Measurements from ENCODE around the gene SRP14. TPM values are rescaled to one million over a fixed set of nuclear protein-coding genes. Genes with fewer than 3 reads are reported as not detected.

Gene SRP14
- total RNA-seq, 2 experiments from 2014 or later, result 124 to 157 TPM

DNA sequence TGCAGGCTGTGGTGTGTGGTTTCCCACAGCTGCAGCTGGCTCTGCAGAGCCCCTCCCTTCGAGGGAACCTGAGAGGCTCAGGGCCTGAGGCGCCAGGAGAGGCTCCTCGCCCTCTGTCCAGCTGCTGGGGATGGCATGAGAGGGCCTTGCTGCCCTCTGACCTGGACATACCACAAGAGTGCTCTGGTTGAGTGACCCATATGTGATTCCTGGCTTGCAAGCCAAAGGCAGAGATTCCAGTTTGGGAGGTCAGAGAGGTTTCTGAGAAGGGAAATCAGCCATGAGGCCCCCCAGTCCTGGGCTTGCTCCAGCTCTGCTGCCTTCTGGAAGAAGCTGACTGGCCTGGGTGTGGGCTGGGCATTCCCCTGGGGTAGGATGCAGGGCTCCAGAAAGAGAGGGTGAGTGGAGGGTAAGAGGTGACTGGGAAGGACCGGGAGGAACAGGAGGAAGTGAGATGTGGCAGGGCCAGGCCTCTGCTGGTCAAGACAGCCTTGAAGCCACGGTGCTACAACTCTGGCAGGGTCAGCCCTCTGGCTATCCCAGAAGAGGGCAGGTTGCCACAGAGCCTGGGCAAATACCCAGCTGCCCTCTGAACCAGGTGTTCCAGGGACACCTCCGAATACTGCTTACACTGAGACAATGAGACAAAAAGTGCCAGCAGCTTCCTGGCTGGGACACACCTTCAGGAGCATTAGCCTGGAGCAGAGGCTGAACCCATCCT lies 16.0 kb upstream of the SRP14 start:
- intact Hi-C loops (cut with DNase I, micrococcal nuclease), result no loop called here
- CTCF ChIA-PET, result interaction anchor here (0.5 to 2.1 kb wide), 6 partner anchors 7 to 280 kb away, joined by 3 to 11 read pairs (median 4); no protein-coding TSS in a partner anchor
- no peak overlapping the region for H3K4me3 Mint-ChIP-seq
- no peaks in the 10 kb centered on the region for H3K9me3 Mint-ChIP-seq (ENCODE audit: low read depth)
- POLR2A ChIA-PET, result no interaction called here
- DNase-seq (peak; percentile 68), ATAC-seq (peak; percentile 42)
- peaks cover 70% of the 10 kb centered on the region for H3K4me1 Mint-ChIP-seq
- H3K27ac Mint-ChIP-seq, result peak overlapping the region; percentile 74
- peaks cover 2% of the 10 kb centered on the region for H3K36me3 Mint-ChIP-seq (ENCODE audit: low read depth)
- H3K27me3 Mint-ChIP-seq, result no peaks in the 10 kb centered on the region

DNA sequence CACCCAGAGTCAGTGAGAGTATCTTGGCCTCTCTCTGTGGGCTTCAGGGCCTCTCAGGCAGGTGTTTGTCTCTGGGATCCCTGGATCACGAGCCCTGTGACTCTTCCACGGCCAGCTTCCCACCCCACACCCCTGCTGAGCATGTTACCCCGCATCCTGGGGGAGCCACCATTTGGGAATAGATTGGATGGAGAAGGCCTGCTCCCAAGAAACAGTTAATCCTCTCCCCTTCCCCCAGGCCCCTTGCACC lies 15.5 kb upstream of the SRP14 start:
- Mint-ChIP-seq H3K4me1 (peaks cover 74% of the 10 kb centered on the region), H3K27ac (peak overlapping the region; percentile 43), H3K4me3 (no peak overlapping the region), H3K27me3 (no peaks in the 10 kb centered on the region), H3K9me3 (ENCODE audit: low read depth) (no peaks in the 10 kb centered on the region), H3K36me3 (ENCODE audit: low read depth) (peaks cover 2% of the 10 kb centered on the region)
- ChIA-PET POLR2A (no interaction called here), CTCF (interaction anchor here (0.5 to 2.1 kb wide), 4 partner anchors 9 to 266 kb away, joined by 3 to 11 read pairs (median 4); no protein-coding TSS in a partner anchor)
- DNase-seq (no peak), ATAC-seq (no peak)
- intact Hi-C loops (cut with DNase I, micrococcal nuclease), result no loop called here

DNA sequence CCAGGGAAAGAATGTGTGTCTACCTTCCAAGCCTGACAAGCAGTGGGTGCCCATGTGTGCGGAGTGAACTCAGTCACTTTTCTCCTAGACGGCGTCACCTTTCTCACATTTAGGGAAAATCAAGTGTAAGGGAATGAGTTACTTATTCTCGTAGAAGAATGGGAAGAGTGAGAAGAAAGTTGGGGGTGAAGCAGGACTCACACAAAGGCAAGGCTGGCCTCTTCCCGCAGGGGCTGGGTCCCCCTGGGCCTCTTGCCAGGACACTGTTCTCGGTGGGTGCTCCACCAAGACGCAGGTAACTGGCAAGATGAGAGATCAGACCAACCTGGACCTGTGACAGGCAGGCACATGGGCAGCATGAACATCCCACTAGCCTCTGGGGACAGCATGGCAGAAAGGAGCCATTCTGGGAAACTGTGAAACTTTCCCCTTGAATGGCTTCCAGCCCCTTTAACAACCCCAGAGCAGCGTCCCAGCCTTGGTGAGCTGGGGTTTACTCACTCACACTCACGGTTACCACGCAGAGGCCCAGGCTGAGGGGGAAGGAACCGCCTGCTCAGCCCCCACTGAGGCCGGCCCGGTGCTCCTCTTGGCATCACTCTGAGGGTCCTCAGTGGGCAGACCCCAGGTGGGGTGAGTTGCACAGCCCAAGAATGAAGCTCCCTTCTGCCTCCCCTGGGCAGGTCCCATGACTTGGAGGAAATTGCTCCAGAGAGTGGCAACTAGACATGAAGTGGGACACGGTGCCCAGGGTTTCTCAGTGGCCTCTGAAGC lies 15.0 kb upstream of the SRP14 start:
- POLR2A ChIA-PET, result no interaction called here
- Mint-ChIP-seq H3K9me3 (ENCODE audit: low read depth) (no peaks in the 10 kb centered on the region), H3K36me3 (ENCODE audit: low read depth) (peaks cover 2% of the 10 kb centered on the region), H3K4me1 (peaks cover 77% of the 10 kb centered on the region), H3K27ac (peak overlapping the region; percentile 43), H3K27me3 (no peaks in the 10 kb centered on the region), H3K4me3 (no peak overlapping the region)
- DNase-seq (peak; percentile 65), ATAC-seq (peak; percentile 68)
- intact Hi-C loops (cut with DNase I, micrococcal nuclease), result no loop called here
- CTCF ChIA-PET, result interaction anchor here (0.5 to 1.2 kb wide), 4 partner anchors 8 to 265 kb away, joined by 3 to 5 read pairs (median 3); no protein-coding TSS in a partner anchor

DNA sequence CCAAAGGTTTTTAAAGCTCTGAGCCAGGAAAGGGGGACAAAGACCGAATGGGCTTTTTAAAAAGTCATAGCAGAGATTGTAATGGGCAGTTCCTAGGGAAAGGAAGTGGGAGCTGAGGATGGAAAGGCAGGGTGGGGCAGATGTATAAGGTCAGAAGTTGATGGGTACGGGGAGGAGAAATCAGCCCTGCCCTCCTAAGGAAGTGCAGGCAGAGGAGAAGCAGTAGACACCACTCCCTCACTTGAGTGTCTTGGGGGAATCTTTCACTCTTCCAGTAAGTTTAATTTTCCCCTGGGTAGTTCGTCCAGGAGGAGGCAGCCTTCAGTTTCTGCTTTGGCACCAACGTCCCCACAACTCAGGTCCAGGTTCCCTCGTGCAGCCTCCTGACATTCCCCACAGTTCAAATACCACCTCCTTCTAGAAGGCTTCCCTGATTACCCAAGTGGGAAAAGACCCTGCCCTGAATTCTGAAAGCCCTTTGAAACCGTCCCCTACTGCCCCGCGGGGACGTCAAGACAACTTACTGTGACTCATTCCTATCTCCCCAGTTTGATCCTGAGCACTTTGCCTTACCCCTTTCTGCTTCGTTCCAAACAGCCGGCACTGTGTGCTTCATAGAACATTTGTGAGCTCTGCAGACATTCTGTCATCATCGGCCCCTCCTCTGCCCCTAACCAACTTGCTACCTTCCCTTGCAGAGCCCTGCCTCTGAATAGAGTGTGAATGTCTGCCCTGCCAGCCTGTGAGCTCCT lies 14.3 kb upstream of the SRP14 start:
- Mint-ChIP-seq H3K4me3 (no peak overlapping the region), H3K4me1 (peaks cover 77% of the 10 kb centered on the region), H3K27ac (peak overlapping the region; percentile 32), H3K36me3 (ENCODE audit: low read depth) (peaks cover 2% of the 10 kb centered on the region), H3K27me3 (no peaks in the 10 kb centered on the region), H3K9me3 (ENCODE audit: low read depth) (no peaks in the 10 kb centered on the region)
- ChIA-PET CTCF (interaction anchor here (0.7 to 1.6 kb wide), 4 partner anchors 7 to 221 kb away, joined by 3 to 7 read pairs (median 6); no protein-coding TSS in a partner anchor), POLR2A (interaction anchor here (1.7 kb wide), 1 partner anchor 43 kb away, joined by 3 read pairs; no protein-coding TSS in a partner anchor)
- ATAC-seq (no peak), DNase-seq (no peak)
- intact Hi-C loops (cut with DNase I, micrococcal nuclease), result no loop called here

DNA sequence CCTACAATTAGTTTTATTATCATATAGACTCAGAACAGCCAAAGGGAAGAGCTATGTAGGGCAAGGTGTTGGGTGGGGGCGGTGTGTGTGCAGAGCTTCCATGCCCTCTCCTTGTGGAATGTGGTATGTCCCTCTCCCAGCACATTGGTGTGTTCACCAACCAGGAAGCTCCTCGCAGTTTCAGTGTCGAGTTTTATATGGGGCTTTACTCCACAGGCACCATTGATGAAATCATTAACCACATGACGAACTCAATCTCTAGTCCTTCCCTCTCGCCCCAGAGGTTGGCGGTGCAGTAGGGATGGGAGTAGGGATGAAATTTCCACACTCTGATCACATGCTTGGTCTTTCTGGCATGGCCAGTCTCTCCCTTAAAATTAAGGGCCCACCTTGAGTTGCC lies 13.6 kb upstream of the SRP14 start:
- H3K36me3 Mint-ChIP-seq (ENCODE audit: low read depth), result peaks cover 4% of the 10 kb centered on the region
- H3K4me1 Mint-ChIP-seq, result peaks cover 78% of the 10 kb centered on the region
- H3K27ac Mint-ChIP-seq, result no peak overlapping the region
- H3K4me3 Mint-ChIP-seq, result no peak overlapping the region
- ChIA-PET POLR2A (interaction anchor here (1.7 kb wide), 1 partner anchor 44 kb away, joined by 3 read pairs; no protein-coding TSS in a partner anchor), CTCF (interaction anchor here (0.6 to 1.6 kb wide), 4 partner anchors 52 to 297 kb away, joined by 4 to 7 read pairs (median 6); no protein-coding TSS in a partner anchor)
- H3K9me3 Mint-ChIP-seq (ENCODE audit: low read depth), result no peaks in the 10 kb centered on the region
- no peak for DNase-seq
- no peak for ATAC-seq
- intact Hi-C loops (cut with DNase I, micrococcal nuclease), result no loop called here
- H3K27me3 Mint-ChIP-seq, result no peaks in the 10 kb centered on the region

DNA sequence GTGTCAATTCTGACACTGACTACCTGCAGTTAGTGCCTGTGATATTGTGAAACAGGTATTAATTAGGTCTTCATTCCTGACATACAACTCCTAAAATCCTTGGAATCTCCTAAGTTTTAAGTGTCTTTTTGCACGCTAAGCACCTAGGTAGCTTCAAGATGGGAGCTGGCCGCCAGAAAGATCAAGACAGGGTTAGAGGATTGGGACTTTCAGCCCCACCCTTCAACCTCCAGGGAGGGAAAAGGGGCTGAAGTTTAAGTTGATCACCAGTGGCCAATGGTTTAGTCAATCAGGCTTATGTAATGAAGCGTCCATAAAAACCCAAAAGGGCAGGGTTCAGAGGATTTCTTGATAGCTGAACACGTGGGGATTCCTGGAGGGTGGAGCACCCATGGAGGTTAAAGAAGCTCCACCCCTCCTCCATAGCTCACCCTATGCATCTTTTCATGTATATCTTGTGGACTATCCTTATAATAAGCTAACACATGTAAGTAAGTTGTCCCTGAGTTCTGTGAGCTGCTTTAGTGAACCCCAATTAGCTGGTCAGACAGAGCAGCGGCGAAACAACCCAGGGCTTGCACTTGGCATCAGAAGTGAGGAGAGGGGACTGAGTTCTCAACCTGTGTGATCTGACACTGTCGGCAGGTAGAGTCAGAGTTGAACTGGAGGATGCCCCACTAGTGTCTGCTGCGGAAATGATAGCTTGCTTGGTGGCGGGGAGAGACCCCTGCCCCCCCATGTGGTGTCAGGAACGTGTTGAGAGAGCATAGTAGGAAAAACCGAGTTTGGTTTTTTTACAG lies 12.8 kb upstream of the SRP14 start:
- ChIA-PET CTCF (interaction anchor here (0.6 to 1.6 kb wide), 7 partner anchors 46 to 298 kb away, joined by 3 to 7 read pairs (median 4); no protein-coding TSS in a partner anchor), POLR2A (interaction anchor here (1.7 kb wide), 1 partner anchor 45 kb away, joined by 3 read pairs; no protein-coding TSS in a partner anchor)
- no peak overlapping the region for H3K4me3 Mint-ChIP-seq
- intact Hi-C loops (cut with DNase I, micrococcal nuclease), result no loop called here
- H3K27ac Mint-ChIP-seq, result peak overlapping the region; percentile 13
- H3K36me3 Mint-ChIP-seq (ENCODE audit: low read depth), result peaks cover 4% of the 10 kb centered on the region
- ATAC-seq, result no peak
- DNase-seq, result no peak
- no peaks in the 10 kb centered on the region for H3K9me3 Mint-ChIP-seq (ENCODE audit: low read depth)
- H3K27me3 Mint-ChIP-seq, result no peaks in the 10 kb centered on the region
- H3K4me1 Mint-ChIP-seq, result peaks cover 86% of the 10 kb centered on the region

DNA sequence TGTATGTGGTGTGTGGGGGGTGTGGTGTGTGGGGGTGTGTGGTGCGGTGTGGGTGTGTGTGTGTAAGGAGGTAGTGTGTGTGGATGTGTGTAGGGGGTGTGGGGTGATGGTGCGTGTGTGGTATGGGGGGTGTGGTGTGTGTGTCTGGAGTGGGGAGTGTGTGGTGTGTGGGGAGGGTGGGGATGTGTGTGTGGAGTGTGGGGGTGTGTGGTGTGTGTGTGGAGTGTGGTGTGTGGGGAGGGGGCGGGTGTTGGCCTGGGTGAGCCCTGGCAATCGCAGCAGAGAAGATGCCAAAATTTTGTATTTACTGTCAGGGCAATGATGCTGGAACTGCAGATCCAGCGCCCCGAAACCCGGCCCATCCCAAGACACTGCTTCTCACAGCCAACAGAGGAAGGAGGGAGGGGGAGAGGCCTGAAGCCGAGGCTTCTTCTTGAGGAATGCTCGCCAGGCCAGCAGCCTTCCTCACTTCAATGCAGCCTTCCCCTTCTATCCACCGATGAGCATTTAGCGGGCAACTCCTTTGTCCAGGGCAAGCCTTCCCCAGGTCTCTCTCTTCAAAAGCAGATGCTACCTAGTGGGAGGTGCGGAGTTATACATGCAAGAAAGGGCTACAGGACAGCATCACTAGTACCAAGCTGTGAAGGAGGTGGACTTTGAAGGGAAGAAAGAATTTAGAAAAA lies 11.9 kb upstream of the SRP14 start:
- H3K27me3 Mint-ChIP-seq, result no peaks in the 10 kb centered on the region
- H3K27ac Mint-ChIP-seq, result no peak overlapping the region
- ChIA-PET POLR2A (no interaction called here), CTCF (interaction anchor here (1.0 to 1.3 kb wide), 2 partner anchors 47 to 240 kb away, joined by 3 to 4 read pairs; no protein-coding TSS in a partner anchor)
- peaks cover 4% of the 10 kb centered on the region for H3K36me3 Mint-ChIP-seq (ENCODE audit: low read depth)
- no peak for DNase-seq
- H3K4me1 Mint-ChIP-seq, result peaks cover 90% of the 10 kb centered on the region
- no peaks in the 10 kb centered on the region for H3K9me3 Mint-ChIP-seq (ENCODE audit: low read depth)
- H3K4me3 Mint-ChIP-seq, result no peak overlapping the region
- no peak for ATAC-seq
- intact Hi-C loops (cut with DNase I, micrococcal nuclease), result no loop called here

DNA sequence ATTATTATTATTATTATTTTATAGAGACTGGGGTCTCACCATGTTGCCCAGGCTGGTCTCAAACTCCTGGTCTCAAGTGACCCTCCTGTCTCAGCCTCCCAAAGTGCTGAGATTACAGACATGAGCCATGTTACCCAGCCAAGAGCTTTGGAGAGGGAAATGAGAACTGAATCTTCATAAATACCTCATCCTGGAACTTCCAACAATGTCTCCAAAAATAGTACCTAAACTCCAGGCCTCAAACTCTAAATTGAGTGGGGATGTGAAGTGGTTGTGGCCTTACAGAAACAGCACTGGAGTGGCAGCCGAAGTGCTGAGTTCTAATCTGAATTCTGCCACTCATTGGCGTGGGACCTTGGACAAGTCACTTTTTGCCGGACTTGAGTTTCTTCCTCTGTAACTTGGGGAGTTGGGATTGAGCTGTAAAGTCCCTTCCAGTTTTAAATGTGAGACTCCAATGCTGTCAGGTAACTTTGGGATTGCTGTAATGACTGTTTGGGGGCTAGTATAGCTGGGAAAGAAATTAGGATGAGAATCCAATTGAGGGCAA lies 10.0 kb upstream of the SRP14 start:
- H3K4me3 Mint-ChIP-seq, result no peak overlapping the region

DNA sequence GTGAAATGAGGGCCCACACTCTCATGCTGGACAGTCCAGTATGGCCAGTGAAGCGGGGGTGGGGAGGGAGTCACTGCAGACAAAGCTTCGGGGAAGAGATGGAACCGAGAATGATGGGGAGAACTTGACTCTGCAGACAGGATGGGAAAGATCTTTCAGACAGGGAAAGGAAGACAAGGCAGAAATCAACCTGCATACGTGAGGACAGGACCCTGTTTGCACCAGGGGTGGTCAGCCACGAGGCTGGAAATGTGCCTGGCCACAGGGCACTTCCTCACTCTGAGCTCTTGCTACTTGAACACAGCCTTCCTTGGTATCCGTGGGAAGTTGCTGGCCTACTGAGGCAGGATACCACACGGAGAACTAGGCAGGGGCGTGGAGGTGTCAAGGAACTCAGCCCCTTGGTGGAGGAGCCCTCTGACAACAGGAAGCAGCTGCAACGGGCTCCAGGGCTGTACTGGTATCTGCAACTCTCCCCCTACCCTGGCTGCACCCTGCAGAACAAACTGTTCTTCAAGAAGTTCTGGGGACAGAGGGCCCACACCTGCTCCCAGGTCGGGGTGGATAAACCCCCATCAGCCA lies 9.3 kb upstream of the SRP14 start:
- H3K4me3 Mint-ChIP-seq, result peak overlapping the region; percentile 35
- peaks cover 84% of the 10 kb centered on the region for H3K4me1 Mint-ChIP-seq
- H3K9me3 Mint-ChIP-seq (ENCODE audit: low read depth), result no peaks in the 10 kb centered on the region
- intact Hi-C loops (cut with DNase I, micrococcal nuclease), result loop anchor here in 1 of 2 experiments (5.0 kb wide), 2 partner anchors 169 to 274 kb away; partner anchors contain the start of gene INAFM2
- H3K27ac Mint-ChIP-seq, result peak overlapping the region; percentile 96
- no peaks in the 10 kb centered on the region for H3K27me3 Mint-ChIP-seq
- POLR2A ChIA-PET, result interaction anchor here (0.5 to 3.8 kb wide), 7 partner anchors 13 to 714 kb away, joined by 3 to 20 read pairs (median 4); no protein-coding TSS in a partner anchor
- DNase-seq (peak; percentile 43), ATAC-seq (no peak)
- H3K36me3 Mint-ChIP-seq (ENCODE audit: low read depth), result peaks cover 4% of the 10 kb centered on the region
- CTCF ChIA-PET, result interaction anchor here (0.7 to 5.7 kb wide), 16 partner anchors 7 to 231 kb away, joined by 3 to 110 read pairs (median 5); partner anchors contain the start of genes BMF and BUB1B

More for the DNA sequence above, 10.0 kb upstream of the SRP14 start:
- peaks cover 90% of the 10 kb centered on the region for H3K4me1 Mint-ChIP-seq
- intact Hi-C loops (cut with DNase I, micrococcal nuclease), result loop anchor here in 1 of 2 experiments (5.0 kb wide), 2 partner anchors 168 to 273 kb away; partner anchors contain the start of gene INAFM2
- H3K9me3 Mint-ChIP-seq (ENCODE audit: low read depth), result no peaks in the 10 kb centered on the region
- ChIA-PET CTCF (interaction anchor here (0.6 to 5.7 kb wide), 11 partner anchors 9 to 276 kb away, joined by 3 to 110 read pairs (median 4); partner anchors contain the start of genes BMF, BUB1B and EIF2AK4), POLR2A (interaction anchor here (0.6 to 3.8 kb wide), 3 partner anchors 48 to 67 kb away, joined by 3 to 20 read pairs (median 4); no protein-coding TSS in a partner anchor)
- peaks cover 4% of the 10 kb centered on the region for H3K36me3 Mint-ChIP-seq (ENCODE audit: low read depth)
- no peaks in the 10 kb centered on the region for H3K27me3 Mint-ChIP-seq
- H3K27ac Mint-ChIP-seq, result peak overlapping the region; percentile 65
- ATAC-seq (no peak), DNase-seq (no peak)

Measured in activated CD4-positive, alpha-beta T cell treated with anti-CD3 and anti-CD28 coated beads for 36 hours (primary cell).